ENCODE data around the gene ZBTB38.

The ZBTB38 gene

DNA sequence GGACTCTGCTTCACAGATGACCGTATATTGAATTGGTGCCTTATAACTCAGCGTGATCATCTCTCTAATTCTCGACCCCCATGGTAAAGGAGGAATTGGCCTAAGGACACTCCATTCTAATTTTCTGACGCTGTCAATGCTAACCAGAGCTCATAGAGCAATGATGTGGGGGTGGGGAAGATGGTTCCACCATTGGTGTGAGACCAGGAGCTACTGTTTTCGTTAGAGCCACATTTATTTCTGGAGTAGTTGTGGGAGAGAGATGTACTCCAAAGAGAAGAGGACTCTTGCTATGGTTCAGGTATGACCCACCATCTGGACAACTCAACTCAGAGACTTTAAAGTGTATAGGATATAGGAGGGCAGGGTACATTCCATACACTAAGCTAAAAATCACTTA is 16.3 kb downstream of the ZBTB38 start:
- no peak for DNase-seq (ENCODE audit: extremely low read depth in 1 of 2, low read depth in 1 of 2)

DNA sequence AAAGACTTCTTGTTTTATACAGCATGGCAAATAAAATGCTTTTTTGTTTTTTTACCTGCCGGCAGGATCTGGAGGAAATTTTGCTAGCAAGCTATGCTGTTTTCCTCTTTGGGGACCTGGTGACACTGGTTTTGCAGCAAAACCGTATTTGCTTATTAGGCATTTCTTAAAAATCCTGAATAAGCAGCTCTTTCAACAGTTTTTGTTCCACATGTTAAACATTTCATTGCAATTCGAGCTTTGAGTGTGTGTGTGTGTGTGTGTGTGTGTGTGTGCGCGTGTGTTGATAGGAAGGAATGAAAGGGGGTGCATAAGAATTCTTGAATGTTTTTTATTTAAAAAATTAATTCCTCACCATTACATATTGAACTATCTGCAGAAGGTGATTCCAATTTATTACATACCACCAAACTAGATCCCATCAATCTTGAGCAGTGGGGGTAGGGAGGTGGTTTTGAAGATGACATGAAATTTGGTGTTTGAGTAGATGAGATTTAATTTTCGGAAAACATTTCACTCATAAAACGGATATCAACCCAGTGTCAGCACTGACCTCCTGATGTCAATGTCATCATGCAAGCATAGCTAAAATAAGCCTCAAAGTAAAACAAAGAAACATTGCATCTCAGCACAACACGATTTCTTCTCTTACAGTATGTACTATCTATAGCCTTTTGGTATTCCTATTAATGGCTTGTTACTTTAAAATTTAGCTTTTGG is 17.3 kb downstream of the ZBTB38 start:
- no peak for DNase-seq (ENCODE audit: extremely low read depth in 1 of 2, low read depth in 1 of 2)

DNA sequence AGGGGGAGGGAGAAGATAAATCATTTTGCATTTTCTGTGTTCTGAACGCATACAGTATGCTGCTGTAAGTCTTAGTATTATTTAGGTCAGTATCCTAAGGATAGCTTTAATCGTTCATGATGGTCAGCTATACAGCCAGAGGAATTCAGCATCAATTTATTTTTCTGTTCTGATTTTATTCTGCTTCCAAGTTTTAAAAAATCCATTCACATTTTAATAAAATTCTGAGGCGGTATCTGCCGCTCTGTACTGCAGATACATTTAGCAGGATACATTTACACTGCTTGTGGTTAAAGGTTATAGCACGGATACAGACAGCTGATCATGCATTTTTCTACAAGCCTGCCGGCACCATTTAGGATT is 17.8 kb downstream of the ZBTB38 start:
- no peak for DNase-seq (ENCODE audit: extremely low read depth in 1 of 2, low read depth in 1 of 2)

GRCh38 chr3:141386611-141387111 is 18.4 kb downstream of the ZBTB38 start:
- no peak for DNase-seq (ENCODE audit: extremely low read depth in 1 of 2, low read depth in 1 of 2)

GRCh38 chr3:141387516-141387915 is 19.2 kb downstream of the ZBTB38 start:
- DNase-seq (ENCODE audit: extremely low read depth in 1 of 2, low read depth in 1 of 2) = no peak

DNA sequence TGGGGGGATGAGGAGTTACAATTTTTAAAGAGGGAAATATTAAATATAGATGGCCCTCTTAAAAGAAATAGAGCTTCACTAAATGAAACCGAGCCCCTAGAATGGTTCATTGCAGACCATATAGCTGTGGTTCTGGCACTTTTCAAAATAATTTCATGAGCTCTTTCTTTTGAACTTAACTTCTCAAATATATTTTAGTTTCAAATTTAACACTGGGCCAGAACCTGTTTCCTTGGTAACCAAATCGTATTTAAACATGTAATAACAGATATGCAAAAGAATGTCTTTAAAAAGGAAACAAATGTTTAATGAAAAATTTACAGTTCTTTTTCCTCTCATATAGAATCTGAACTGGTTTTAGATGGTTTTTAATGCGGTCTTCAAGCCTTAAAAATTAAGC is 20.1 kb downstream of the ZBTB38 start:
- DNase-seq (ENCODE audit: extremely low read depth in 1 of 2, low read depth in 1 of 2) = no peak

DNA sequence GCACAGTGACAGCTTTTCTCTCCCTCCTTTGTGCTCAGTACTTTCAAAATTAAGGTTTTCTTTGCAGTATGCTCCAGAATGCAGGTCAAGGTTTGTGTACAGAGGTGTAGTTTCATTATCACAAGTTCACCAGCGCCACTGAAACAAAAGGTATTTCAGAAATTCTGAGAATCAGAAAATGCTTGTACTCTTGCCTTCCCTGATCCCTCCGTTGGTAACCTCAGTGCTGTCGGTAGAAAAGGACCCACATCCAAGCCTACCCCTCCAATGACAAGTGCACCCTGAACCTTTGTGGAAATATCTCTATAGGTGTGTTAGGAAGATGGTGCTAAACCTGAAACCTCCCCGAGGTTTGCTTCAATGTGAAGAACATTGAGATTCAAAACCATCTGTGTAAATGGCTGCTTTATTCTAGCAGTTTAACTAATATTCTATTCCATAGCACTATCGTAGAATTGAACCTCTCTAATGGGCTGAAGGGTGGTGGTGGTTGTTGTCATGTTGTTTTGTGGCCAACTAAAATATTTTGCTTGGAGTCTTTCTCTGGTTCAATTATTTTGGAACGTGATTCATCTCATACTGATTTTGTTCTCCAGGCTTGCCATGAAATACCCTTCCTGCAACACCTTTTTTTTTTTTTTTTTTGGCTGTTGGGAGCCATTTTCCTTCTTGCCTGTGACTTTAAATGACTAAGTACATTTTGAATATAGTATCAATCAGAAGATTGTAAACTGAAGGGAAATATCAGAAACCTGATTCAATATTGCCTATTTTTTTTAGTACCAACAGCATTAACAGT is 20.7 kb downstream of the ZBTB38 start:
- no peak for DNase-seq (ENCODE audit: extremely low read depth in 1 of 2, low read depth in 1 of 2)

DNA sequence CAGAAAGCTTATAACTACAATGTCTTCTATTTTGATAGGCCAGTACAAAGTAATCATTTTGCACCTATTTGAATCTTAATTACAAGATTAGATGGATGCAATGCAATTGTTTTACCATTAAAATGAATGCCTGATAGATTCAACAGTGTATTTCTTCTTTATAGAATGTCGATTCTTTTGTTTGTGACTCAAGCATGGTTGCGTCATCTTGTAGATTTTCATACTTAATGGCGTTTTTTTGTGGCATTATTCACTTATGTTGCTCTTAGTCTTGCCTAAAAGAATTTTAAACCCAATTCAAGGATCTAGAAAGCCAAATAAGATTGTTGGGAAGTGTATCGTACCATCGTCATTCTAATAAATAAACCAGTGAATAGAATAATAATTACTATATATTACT is 21.4 kb downstream of the ZBTB38 start:
- DNase-seq (ENCODE audit: extremely low read depth in 1 of 2, low read depth in 1 of 2) = no peak

DNA sequence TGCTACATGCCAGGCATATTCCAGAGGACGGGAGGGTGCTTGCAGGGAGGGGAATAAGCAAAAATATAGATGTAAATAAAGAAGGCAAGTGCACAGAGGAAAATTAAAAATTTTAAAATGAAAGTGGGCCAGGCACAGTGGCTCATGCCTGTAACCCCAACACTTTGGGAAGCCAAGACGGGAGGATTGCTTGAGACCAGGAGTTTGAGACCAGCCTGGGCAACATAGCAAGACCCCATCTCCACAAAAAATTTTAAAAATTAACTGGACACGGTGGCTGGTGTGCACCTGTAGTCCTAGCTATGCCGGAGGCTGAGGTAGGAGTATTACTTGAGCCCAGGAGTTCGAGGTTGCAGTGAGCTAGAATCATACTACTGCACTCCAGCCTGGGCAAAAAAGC is 22.4 kb downstream of the ZBTB38 start:
- no peak for DNase-seq (ENCODE audit: extremely low read depth in 1 of 2, low read depth in 1 of 2)

DNA sequence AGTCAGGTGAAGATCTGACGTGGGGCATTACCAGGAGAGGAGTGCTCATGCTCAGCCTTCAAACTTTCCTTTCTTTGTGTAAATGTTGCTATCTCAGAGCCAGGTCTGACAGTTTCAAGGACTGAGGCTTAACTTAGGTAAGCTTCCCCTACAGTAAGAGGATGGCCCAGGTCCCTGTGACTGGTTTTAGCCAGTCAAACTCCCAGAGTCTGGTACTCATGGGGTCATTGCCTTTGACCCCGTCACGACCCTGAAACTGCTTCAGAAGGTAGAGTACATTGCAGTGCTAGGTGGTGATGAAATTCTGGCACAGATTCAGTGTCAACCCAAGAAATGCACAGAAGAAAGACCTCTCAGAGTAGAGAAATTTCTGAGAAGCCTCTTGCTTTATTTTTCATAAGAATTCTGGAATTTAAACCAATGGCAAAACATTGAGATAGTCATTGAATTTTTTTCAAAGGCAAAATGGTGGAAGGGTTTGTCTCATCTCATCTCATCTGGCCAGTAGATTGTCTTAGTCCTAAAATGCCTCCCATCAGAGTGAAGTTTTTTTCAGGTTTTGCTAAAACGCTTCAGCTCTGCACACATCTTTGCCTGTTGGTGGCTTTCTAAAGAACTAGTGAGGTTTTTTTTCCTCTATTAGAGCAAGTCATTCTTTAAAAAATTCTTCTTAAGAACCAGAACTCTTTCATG is 23.1 kb downstream of the ZBTB38 start:
- DNase-seq (ENCODE audit: extremely low read depth in 1 of 2, low read depth in 1 of 2) = no peak

DNA sequence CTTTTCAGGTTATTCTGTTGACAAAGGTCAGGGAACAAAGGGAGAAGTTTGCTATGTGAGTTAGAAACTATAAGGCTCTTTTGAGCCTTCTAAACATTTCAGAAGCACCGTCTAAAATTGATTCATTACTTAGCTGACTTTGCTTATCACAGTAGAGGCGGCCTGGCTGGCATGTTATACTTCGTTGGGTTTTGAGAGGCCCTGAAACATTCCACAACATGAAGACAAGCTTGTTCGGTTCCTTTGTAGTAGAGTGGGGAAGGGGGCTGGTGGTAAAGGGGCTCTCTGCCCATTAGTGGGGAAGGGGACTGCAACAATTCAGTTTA is 23.6 kb downstream of the ZBTB38 start:
- DNase-seq (ENCODE audit: extremely low read depth in 1 of 2, low read depth in 1 of 2) = no peak

DNA sequence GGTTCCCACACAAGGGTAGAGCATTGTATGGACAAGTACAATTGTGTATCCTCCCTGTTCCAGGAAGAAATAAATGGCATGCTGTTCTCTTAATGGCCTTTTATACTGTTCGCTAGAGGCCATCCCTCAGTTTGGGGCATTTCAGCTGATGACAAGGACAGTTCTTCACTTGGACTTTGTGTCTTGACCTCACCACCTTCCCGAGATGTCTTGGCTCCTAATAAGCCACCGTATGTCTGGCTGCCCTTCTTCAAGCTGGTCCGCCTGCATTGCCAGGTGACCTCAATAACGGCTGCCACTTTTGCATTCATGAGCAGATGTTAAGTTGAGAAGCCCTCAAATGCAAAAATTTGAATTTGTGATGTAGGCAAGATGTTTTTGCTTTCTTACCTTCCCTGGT is 24.1 kb downstream of the ZBTB38 start:
- no peak for DNase-seq (ENCODE audit: extremely low read depth in 1 of 2, low read depth in 1 of 2)

- DNase-seq (ENCODE audit: extremely low read depth in 1 of 2, low read depth in 1 of 2) = no peak
Observed at GRCh38 chr3:141392897-141393734, 24.8 kb downstream of the ZBTB38 start.

DNA sequence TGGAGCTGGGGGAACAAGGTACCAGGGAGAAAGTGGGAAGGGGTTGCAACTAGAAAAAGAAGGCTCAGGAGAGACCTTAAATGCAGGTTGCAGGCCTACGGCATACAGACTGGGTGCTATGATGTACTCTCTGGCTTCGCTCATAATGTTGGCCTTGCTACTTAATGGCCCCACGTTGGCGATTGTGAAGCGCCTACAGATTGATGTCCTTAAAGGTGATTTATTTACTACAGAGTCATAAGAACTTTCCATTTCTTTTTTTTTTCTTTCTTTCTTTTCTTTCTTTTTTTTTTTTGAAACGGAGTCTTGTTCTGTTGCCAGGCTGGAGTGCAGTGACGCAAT is 25.4 kb downstream of the ZBTB38 start:
- DNase-seq (ENCODE audit: extremely low read depth in 1 of 2, low read depth in 1 of 2) = no peak

DNA sequence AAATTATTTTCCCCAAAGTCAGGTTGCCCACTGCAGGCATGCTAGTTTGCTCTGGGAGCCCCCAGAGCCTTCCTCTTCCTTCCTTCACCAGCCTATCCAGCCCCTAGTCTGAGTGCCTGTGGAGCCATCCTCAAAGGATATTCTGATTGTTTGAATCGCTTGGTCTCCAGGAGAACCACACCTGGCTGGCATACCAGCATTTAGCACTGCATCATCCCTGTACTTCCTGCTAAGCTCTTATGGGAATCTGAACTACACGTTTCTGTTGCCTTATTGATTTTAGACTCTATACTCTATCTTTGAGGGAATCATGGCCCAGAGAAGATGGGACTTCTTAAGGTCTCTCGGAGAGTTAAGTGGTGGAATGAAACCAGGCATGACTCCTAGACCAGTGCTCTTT is 26.3 kb downstream of the ZBTB38 start:
- DNase-seq (ENCODE audit: extremely low read depth in 1 of 2, low read depth in 1 of 2) = no peak

- DNase-seq (ENCODE audit: extremely low read depth in 1 of 2, low read depth in 1 of 2) = no peak
Observed at GRCh38 chr3:141395005-141395589, 26.8 kb downstream of the ZBTB38 start.

- DNase-seq (ENCODE audit: extremely low read depth in 1 of 2, low read depth in 1 of 2) = no peak
Observed at GRCh38 chr3:141397996-141398395, 29.7 kb downstream of the ZBTB38 start.

- no peak for DNase-seq (ENCODE audit: extremely low read depth in 1 of 2, low read depth in 1 of 2)
Observed at GRCh38 chr3:141399200-141399599, 30.9 kb downstream of the ZBTB38 start.

DNA sequence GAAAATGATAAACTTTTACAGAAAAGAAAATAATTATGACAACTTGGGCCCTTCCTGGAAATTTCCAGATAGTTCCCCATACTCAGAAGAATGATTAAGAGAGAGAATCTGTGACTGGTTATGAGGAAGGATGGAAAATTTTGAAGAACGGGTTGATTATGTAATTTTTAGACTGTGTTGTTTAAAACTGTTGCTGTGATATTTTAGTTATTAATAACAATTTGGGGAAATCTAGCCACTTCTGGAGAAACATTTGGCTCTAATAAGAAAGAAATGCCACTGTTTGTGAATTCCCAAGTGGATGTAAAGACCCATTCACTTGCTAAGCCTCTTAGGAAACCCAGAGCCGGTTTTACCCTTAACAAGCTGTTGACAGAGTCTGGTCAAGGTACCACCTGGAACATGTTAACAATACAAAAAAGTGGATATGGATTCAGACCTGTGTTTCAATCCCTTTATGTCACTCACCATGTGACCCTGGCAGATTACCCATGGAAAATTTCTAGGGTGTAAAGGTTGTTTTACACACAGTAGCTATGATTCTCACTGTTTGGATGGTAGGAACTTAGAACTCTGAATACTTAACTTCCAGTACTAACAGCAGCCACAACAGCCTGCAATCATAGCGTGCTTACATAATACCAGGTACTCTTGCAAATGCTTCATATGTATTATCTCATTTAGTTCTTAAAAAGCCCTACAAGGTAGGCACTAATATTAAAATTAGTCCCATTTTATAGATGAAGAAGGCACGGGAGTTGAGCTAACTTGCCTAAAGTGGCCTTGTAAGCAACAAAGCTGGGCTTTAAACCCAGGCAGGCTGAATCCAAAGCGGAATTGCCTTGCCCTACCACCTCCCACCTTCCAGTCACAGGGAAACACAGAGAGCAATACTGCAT is 32.0 kb downstream of the ZBTB38 start:
- DNase-seq (ENCODE audit: extremely low read depth in 1 of 2, low read depth in 1 of 2) = no peak

DNA sequence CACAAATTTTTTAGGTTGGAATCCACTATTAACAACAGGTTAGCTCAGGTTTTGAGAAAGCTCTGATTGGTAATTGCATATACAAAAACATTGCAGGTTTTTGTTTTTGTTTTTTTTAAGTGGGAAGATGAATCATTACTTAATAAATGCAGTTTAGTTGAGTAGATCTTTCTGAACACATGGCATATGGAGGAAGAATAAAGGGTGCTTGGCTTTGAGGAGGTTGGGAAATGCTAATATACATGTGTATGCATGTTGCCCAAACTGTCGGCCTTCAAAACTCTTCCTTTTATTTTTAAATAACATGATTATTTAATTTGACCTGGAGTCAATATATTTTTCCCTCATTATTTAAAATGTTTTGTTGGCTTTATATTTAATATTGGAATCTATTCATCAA is 32.8 kb downstream of the ZBTB38 start:
- DNase-seq (ENCODE audit: extremely low read depth in 1 of 2, low read depth in 1 of 2) = no peak
